HepG2 (cell line): ENCODE data around the gene DEPDC1B. TPM values are rescaled to one million over a fixed set of nuclear protein-coding genes. Genes with fewer than 3 reads are reported as not detected.

Source experiments
- ATAC-seq: fragments of 200-7000 bp; cut with Tn5 transposase; 3 replicates; pipeline ENCODE4 v1.9.1; 2020; ENCODE audit warnings: mild to moderate bottlenecking, moderate library complexity
- BruUV-seq: library from RNA; stranded (reverse); fragments of 400-500 nt; replicated peaks from 2 replicates; lab custom pipeline; 2021; lab: Mats Ljungman, UMichigan
- CTCF ChIA-PET: fragments of 300-600 bp; formaldehyde crosslinking; extraction: SDS; loops from one replicate; lab custom pipeline; 2021; ENCODE audit warnings: low total read pairs, inconsistent platforms, low intra/inter-chr PET ratio; lab: Yijun Ruan, JAX
- POLR2A ChIA-PET: fragments of 350-600 bp; sonication (Branson Sonifier 250); formaldehyde crosslinking; loops from one replicate; lab custom pipeline; 2020; ENCODE audit warnings: antibody characterized with exemption, inconsistent platforms; lab: Yijun Ruan, JAX
- DNase-seq: peaks from one replicate; pipeline ENCODE4 v3.0.0-alpha.2; 2015; ENCODE audit warnings: low spot score
- FAIRE-seq: peaks from 3 replicates; lab custom pipeline; 2011; peaks lifted over from hg19 to GRCh38; lab: Jason Lieb, UNC
- H2AFZ ChIP-seq: one replicate; pipeline ENCODE4 v1.6.1; 2011; ENCODE audit warnings: low read length, inconsistent platforms
- H3K27ac ChIP-seq: fragments of 300-600 bp; 3 replicates; pipeline ENCODE4 v1.8.0; 2011; ENCODE audit warnings: mixed run types, mild to moderate bottlenecking, mixed read lengths, low read length, inconsistent platforms; ENCODE audit not compliant: insufficient read depth; ENCODE audit errors: extremely low read length
- H3K27me3 ChIP-seq, 2 experiments: fragments of 200-600 bp in 1 of 2; 2 replicates in 1 of 2; 3 replicates in 1 of 2; pipeline versions ENCODE4 v1.6.0 to v1.8.0; 2011; ENCODE audit warnings: low read length in 2 of 2, mild to moderate bottlenecking in 2 of 2, moderate library complexity in 2 of 2, inconsistent platforms in 1 of 2; ENCODE audit not compliant: insufficient read depth in 2 of 2, control insufficient read depth in 1 of 2
- H3K36me3 ChIP-seq, 2 experiments: fragments of 200-600 bp in 1 of 2; replicated peaks in 1 of 2; 2 replicates in 1 of 2; 3 replicates in 1 of 2; pipeline versions ENCODE4 v1.5.1 to v1.8.0; 2011; ENCODE audit warnings: low read length in 2 of 2, inconsistent platforms in 1 of 2; ENCODE audit not compliant: insufficient read depth in 2 of 2, control insufficient read depth in 1 of 2
- H3K4me1 ChIP-seq: 2 replicates; pipeline ENCODE4 v1.5.1; 2012; ENCODE audit warnings: low read length, inconsistent platforms; ENCODE audit not compliant: insufficient read depth
- H3K4me2 ChIP-seq: 2 replicates; pipeline ENCODE4 v1.6.0; 2011; ENCODE audit warnings: low read depth, low read length, inconsistent platforms
- H3K4me3 ChIP-seq, 3 experiments: fragments of 200-600 bp in 1 of 3; sonication (generic), shearing (Covaris generic) in 1 of 3; replicated peaks in 1 of 3; 2 replicates each; pipeline ENCODE4 v1.5.1; 2011 to 2016; ENCODE audit warnings: low read length in 3 of 3, inconsistent platforms in 2 of 3, low read depth in 2 of 3, mild to moderate bottlenecking in 2 of 3, control low read depth in 1 of 3, mixed read lengths in 1 of 3; ENCODE audit not compliant: insufficient read depth in 1 of 3
- H3K79me2 ChIP-seq: one replicate; pipeline ENCODE4 v1.6.1; 2011; ENCODE audit warnings: low read length, inconsistent platforms; ENCODE audit not compliant: insufficient read depth
- H3K9ac ChIP-seq: 2 replicates; pipeline ENCODE4 v1.6.0; 2011; ENCODE audit warnings: mild to moderate bottlenecking, low read depth, low read length, inconsistent platforms; ENCODE audit not compliant: insufficient read depth
- H3K9me3 ChIP-seq: 2 replicates; pipeline ENCODE4 v1.5.1; 2012; ENCODE audit warnings: mild to moderate bottlenecking, low read length
- H4K20me1 ChIP-seq: 2 replicates; pipeline ENCODE4 v1.6.0; 2011; ENCODE audit warnings: inconsistent platforms, mild to moderate bottlenecking, low read length, moderate library complexity; ENCODE audit not compliant: insufficient read depth
- ATF7-NPFF ChIP-seq: sonication (generic); formaldehyde crosslinking; IDR thresholded peaks from 2 replicates; pipeline ENCODE4 v1.8.1; 2023; ENCODE audit warnings: mild to moderate bottlenecking, low read depth, missing genetic modification reagents, moderate library complexity
- HBP1 ChIP-seq: IDR thresholded peaks from 2 replicates; pipeline ENCODE4 v1.6.1; 2016; ENCODE audit warnings: low read depth, control low read depth
- NCOR1 ChIP-seq: fragments of 200-600 bp; sonication (generic); IDR thresholded peaks from 2 replicates; pipeline ENCODE4 v1.7.0; 2017; ENCODE audit warnings: antibody characterized with exemption, low read length, borderline replicate concordance
- NR2F2 ChIP-seq: IDR thresholded peaks from 2 replicates; pipeline ENCODE4 v1.6.1; 2012; ENCODE audit warnings: low read depth, inconsistent platforms, borderline replicate concordance
- PLRG1 ChIP-seq: fragments of 450-650 bp; conservative IDR thresholded peaks from 2 replicates; pipeline ENCODE4 v1.6.1; 2016
- REL ChIP-seq: sonication (generic); formaldehyde crosslinking; conservative IDR thresholded peaks from 2 replicates; pipeline ENCODE4 v1.8.0; 2022; ENCODE audit warnings: mild to moderate bottlenecking, missing genetic modification reagents, moderate library complexity
- U2AF2 ChIP-seq: fragments of 200-400 bp; formaldehyde crosslinking; IDR thresholded peaks from 2 replicates; pipeline ENCODE4 v1.6.1; 2017; ENCODE audit warnings: low read depth, mild to moderate bottlenecking, low read length
- ZBTB21 ChIP-seq: sonication (generic); formaldehyde crosslinking; IDR thresholded peaks from 2 replicates; pipeline ENCODE4 v1.4.0; 2020; ENCODE audit warnings: missing genetic modification reagents
- ZNF274 ChIP-seq: sonication (generic); formaldehyde crosslinking; IDR thresholded peaks from 2 replicates; pipeline ENCODE4 v1.5.1; 2020; ENCODE audit warnings: mild to moderate bottlenecking, missing genetic modification reagents
- ZNF362 ChIP-seq: sonication (generic); formaldehyde crosslinking; IDR thresholded peaks from 2 replicates; pipeline ENCODE4 v1.4.0; 2020; ENCODE audit warnings: missing genetic modification reagents, mild to moderate bottlenecking, borderline replicate concordance
- ZNF414 ChIP-seq: sonication (generic); formaldehyde crosslinking; IDR thresholded peaks from 2 replicates; pipeline ENCODE4 v1.5.0; 2020; ENCODE audit warnings: missing genetic modification reagents
- WGBS: methylation state at CpG from one replicate; pipeline ENCODE4 v1.1.6; 2017; ENCODE audit warnings: low lambda C conversion rate; 5-methylcytosine and 5-hydroxymethylcytosine counted together
- in situ Hi-C: cut with HindIII; loops from 2 replicates; pipeline ENCODE4 v1.10.0; 2017; ENCODE audit warnings: low pct_unique_long_range_greater_than_20kb; ENCODE audit not compliant: extremely low pct_ligation_motif_present
- intact Hi-C: fragments of 100-400 bp; cut with micrococcal nuclease; formaldehyde crosslinking; loops from one replicate; pipeline ENCODE4 v1.10.0; 2022; ENCODE audit not compliant: unreplicated experiment
- polyA plus RNA-seq, 8 experiments: library from polyadenylated mRNA; depleted of rRNA in 3 of 8; stranded (reverse) in 7 of 8; unstranded in 1 of 8; fragments of >200 nt; fragmentation: Illumina TruSeq in 4 of 8; extraction: Trizol in 4 of 8; gene quantifications; 2 replicates each; pipeline versions ENCODE4 v1.2.1 to v1.2.3, GENCODE V29; 2011 to 2016; ENCODE audit warnings: low read depth in 4 of 8, missing spikeins in 1 of 8, mixed read lengths in 1 of 8; ENCODE audit not compliant: insufficient read depth in 1 of 8
- total RNA-seq, 5 experiments: library from RNA; depleted of rRNA; stranded (reverse); fragments of >200 nt; fragmentation: Illumina TruSeq; extraction: Trizol; gene quantifications; 2 replicates each; pipeline ENCODE4 v1.2.3, GENCODE V29; 2016; ENCODE audit warnings: low read depth in 1 of 5

Gene DEPDC1B
- total and polyA plus RNA-seq, 2 of the 13 experiments (the other 11 are each of a cell fraction or from before 2014, with no cell fraction given) = 29.5 to 51.3 TPM

- no peak for TF ChIP-seq ZNF414 (CRISPR knock-in tag)
- no peak for TF ChIP-seq ZNF362 (CRISPR knock-in tag)
- TF ChIP-seq HBP1 = no peak
- no peak for TF ChIP-seq NR2F2
- Histone ChIP-seq H2AFZ (no peak overlapping the region), H3K4me2 (no peak overlapping the region), H3K36me3 (no peaks in the 10 kb centered on the region), H4K20me1 (no peaks in the 10 kb centered on the region), H3K9ac (no peak overlapping the region), H3K79me2 (no peaks in the 10 kb centered on the region), H3K9me3 (peaks cover 16% of the 10 kb centered on the region), H3K27ac (no peak overlapping the region), H3K4me1 (no peaks in the 10 kb centered on the region), H3K4me3 (no peak overlapping the region), H3K27me3 (no peaks in the 10 kb centered on the region)
- in situ Hi-C loops (loop anchor here (25.0 kb wide), 1 partner anchor 1191 kb away; no protein-coding TSS in a partner anchor), intact Hi-C loops (no loop called here)
- 100% methylated on average over 3 of the region's 3 CpGs for WGBS
- DNase-seq (no peak), ATAC-seq (no peak), FAIRE-seq (no peak)
- POLR2A ChIA-PET = no interaction called here
- BruUV-seq = no TSS peak
- CTCF ChIA-PET = no interaction called here
These were observed 121.7 kb downstream of the DEPDC1B start for GRCh38 chr5:60578315-60578714.

- intact Hi-C loops (no loop called here), in situ Hi-C loops (loop anchor here (25.0 kb wide), 1 partner anchor 1190 kb away; no protein-coding TSS in a partner anchor)
- Histone ChIP-seq H3K27me3 (no peaks in the 10 kb centered on the region), H3K9me3 (peaks cover 16% of the 10 kb centered on the region), H3K36me3 (no peaks in the 10 kb centered on the region), H2AFZ (no peak overlapping the region), H4K20me1 (no peaks in the 10 kb centered on the region), H3K9ac (no peak overlapping the region), H3K4me2 (no peak overlapping the region), H3K27ac (no peak overlapping the region), H3K4me1 (no peaks in the 10 kb centered on the region), H3K4me3 (no peak overlapping the region), H3K79me2 (no peaks in the 10 kb centered on the region)
- DNase-seq (no peak), FAIRE-seq (no peak), ATAC-seq (no peak)
- ChIA-PET CTCF (no interaction called here), POLR2A (no interaction called here)
- BruUV-seq = no TSS peak
- TF ChIP-seq PLRG1 (no peak), ZNF274 (CRISPR knock-in tag) (no peak), ZBTB21 (CRISPR knock-in tag) (no peak), U2AF2 (no peak), REL (no peak), NCOR1 (no peak), ATF7-NPFF (no peak)
- WGBS = 100% methylated on average over 1 of the region's 1 CpG
These were observed 122.8 kb downstream of the DEPDC1B start for GRCh38 chr5:60577116-60577515.
